Ovary (tissue), 9 donors: ENCODE measurements around the gene SV2C. TPM values are rescaled to one million over a fixed set of nuclear protein-coding genes. Genes with fewer than 3 reads are reported as not detected.

ENCODE experiments used
- DNase-seq, 5 donors: peaks; one replicate each; pipeline ENCODE4 v3.0.0-alpha.2; 2019 to 2020
- H3K27ac ChIP-seq, 2 donors: fragments of 200-600 bp; one replicate each; pipeline versions ENCODE4 v1.5.1 to v1.8.0; 2019 to 2022
- H3K27me3 ChIP-seq: fragments of 200-600 bp; one replicate; pipeline ENCODE4 v1.8.0; 2022
- H3K36me3 ChIP-seq: fragments of 200-600 bp; sonication (generic); one replicate; pipeline ENCODE4 v1.5.1; 2019
- H3K4me1 ChIP-seq: one replicate; pipeline ENCODE4 v1.8.1; 2013; ENCODE audit warnings: mild to moderate bottlenecking, moderate library complexity; ENCODE audit not compliant: insufficient read depth
- H3K4me3 ChIP-seq: fragments of 200-600 bp; sonication (generic); one replicate; pipeline ENCODE4 v1.5.1; 2017
- H3K9me3 ChIP-seq, 2 donors: fragments of 200-600 bp in 1 of 2; sonication (generic) in 1 of 2; one replicate each; pipeline versions ENCODE4 v1.5.1 to v1.8.1; 2013 to 2019; ENCODE audit warnings: mild to moderate bottlenecking in 1 of 2, moderate library complexity in 1 of 2
- EP300 ChIP-seq: sonication (generic); formaldehyde crosslinking; IDR thresholded peaks from one replicate; pipeline ENCODE4 v1.6.1; 2017; ENCODE audit warnings: antibody characterized with exemption
- POLR2A ChIP-seq: fragments of 450-650 bp; IDR thresholded peaks from one replicate; pipeline ENCODE4 v1.6.1; 2017; ENCODE audit warnings: antibody characterized with exemption, mild to moderate bottlenecking, moderate library complexity
- WGBS, 3 donors: extraction: QIAGEN DNeasy Blood & Tissue Kit in 1 of 3; methylation state at CpG; one replicate each; pipeline versions ENCODE4 v1.1.5 to v1.1.7; 2013 to 2017; 5-methylcytosine and 5-hydroxymethylcytosine counted together
- intact Hi-C, 4 donors: fragments of 100-400 bp; cut with DNase I; formaldehyde crosslinking; loops; one replicate each; pipeline versions ENCODE4 v1.11.0 to v1.15.1; 2022 to 2023
- polyA plus RNA-seq, 2 donors: library from polyadenylated mRNA; stranded (reverse); fragments of 200-250 nt in 1 of 2; fragments of 350-450 nt in 1 of 2; fragmentation: Illumina TruSeq in 1 of 2; extraction: RNeasy Lipid Tissue Mini Kit (QIAGEN cat#74804) in 1 of 2; gene quantifications; one replicate each; pipeline ENCODE4 v1.2.3, GENCODE V29; 2013 to 2014
- total RNA-seq, 7 donors: library from RNA; depleted of rRNA in 2 of 7; stranded (reverse); fragments of >200 nt in 2 of 7; fragmentation: NEBNext Ultra II Directional in 3 of 7; extraction: Animal tissue kit (Norgen Biotek cat#: 25700) in 3 of 7; gene quantifications; one replicate each; pipeline versions ENCODE4 v1.1.0 to v1.2.4, GENCODE V29; 2016 to 2023
- TF ChIP-seq, protein P1 (sequence below), 3 donors: fragments of 450-650 bp in 2 of 3; fragments of 200-600 bp in 1 of 3; IDR thresholded peaks; one replicate each; pipeline versions ENCODE4 v1.5.1 to v1.8.0; 2016 to 2022; ENCODE audit warnings: antibody characterized with exemption in 3 of 3, mild to moderate bottlenecking in 1 of 3
- donor health status: DM: no; HTN: no; CAD: no; lungs with moderate emphysema.
- donor health status: DM: no; HTN: no; CAD: no.
- donor health status: Bipolar disorder and iron deficiency.
- donor health status: DM: yes; HTN: yes; CAD: no.
- donor health status: DM: no; HTN: no; CAD: no.
- donor health status: DM: yes; HTN: yes; CAD: no.

The SV2C gene
- total and polyA plus RNA-seq, 9 donors: 0.10 to 1.3 (median 0.51) TPM

DNA sequence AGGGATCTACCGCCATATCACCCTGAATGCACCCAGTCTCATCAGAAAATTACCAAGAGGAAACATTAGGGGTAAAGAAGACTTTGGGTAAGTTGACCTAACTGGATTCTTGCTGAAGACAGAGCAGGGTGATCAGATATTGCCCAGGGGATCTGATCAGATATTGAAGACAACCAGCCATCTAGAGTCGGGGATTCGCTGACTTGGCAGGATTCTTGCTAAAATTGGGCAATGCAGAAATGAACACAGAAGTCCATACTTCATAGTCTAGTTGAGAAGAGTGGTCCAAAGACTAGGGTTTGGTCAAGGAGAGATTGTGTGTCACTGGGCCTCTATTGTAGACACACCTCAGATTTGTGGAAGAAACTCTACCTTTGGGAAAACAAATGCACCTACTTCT lies 107.2 kb downstream of the SV2C start:
- no peaks in the 10 kb centered on the region for H3K9me3 ChIP-seq
- no peak overlapping the region for H3K27ac ChIP-seq
- intact Hi-C loops: no loop called here
- no peak overlapping the region for H3K4me3 ChIP-seq
- WGBS, 3 donors: 94 to 98% (median 95%) methylated on average over 3 of the region's 3 CpGs
- H3K4me1 ChIP-seq: no peaks in the 10 kb centered on the region
- H3K27me3 ChIP-seq: no peaks in the 10 kb centered on the region
- no peak for DNase-seq
- no peaks in the 10 kb centered on the region for H3K36me3 ChIP-seq
- TF ChIP-seq, protein P1, sequence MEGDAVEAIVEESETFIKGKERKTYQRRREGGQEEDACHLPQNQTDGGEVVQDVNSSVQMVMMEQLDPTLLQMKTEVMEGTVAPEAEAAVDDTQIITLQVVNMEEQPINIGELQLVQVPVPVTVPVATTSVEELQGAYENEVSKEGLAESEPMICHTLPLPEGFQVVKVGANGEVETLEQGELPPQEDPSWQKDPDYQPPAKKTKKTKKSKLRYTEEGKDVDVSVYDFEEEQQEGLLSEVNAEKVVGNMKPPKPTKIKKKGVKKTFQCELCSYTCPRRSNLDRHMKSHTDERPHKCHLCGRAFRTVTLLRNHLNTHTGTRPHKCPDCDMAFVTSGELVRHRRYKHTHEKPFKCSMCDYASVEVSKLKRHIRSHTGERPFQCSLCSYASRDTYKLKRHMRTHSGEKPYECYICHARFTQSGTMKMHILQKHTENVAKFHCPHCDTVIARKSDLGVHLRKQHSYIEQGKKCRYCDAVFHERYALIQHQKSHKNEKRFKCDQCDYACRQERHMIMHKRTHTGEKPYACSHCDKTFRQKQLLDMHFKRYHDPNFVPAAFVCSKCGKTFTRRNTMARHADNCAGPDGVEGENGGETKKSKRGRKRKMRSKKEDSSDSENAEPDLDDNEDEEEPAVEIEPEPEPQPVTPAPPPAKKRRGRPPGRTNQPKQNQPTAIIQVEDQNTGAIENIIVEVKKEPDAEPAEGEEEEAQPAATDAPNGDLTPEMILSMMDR (IDR thresholded peaks at IDR 0.05): no peak
- TF ChIP-seq POLR2A (no peak), EP300 (no peak)

DNA sequence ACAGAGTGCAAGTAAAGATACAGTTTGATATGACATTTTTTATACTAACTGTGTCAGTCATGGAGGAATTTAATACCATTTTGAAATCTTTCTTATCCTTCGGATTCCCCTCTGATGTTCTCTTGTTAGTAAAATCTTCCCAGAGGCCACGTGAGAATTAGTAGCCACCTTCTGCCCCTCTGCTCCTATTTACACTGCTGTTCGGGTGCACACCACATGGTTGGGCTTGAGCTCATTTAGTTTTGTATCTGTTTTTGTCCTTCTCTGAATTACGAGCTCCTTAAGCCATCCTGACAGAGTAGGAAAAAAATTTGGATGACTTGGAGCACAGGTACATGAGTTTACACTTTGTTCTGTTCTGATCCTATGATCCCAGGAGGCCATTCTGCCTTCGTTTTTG lies 109.7 kb downstream of the SV2C start:
- intact Hi-C loops: no loop called here
- TF ChIP-seq EP300: no peak
- TF ChIP-seq POLR2A: no peak
- TF ChIP-seq, protein P1 (IDR thresholded peaks at IDR 0.05): no peak
- WGBS, 3 donors: 39 to 53% (median 43%) methylated on average over 5 of the region's 5 CpGs

DNA sequence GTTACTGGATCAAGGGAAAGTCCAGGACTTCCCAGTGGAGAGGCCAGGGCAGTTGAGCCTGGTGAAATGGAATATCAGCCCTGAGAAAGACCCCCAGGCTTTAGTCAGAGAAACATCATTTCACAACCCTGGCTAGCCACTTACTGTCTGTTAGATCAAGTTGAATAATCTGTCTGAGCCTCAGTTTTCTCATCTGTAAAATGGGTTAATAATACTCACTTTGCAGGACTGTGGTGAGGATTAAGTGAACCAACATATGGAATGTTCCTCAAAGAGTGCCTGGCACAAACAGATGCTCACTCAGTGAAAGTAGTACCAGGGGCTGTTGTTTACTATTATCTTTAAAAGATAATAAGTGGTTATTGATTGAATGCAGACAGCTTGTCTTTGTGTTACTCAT lies 110.5 kb downstream of the SV2C start:
- Histone ChIP-seq H3K27me3 (no peaks in the 10 kb centered on the region), H3K27ac (no peak overlapping the region), H3K9me3 (no peaks in the 10 kb centered on the region), H3K4me1 (no peaks in the 10 kb centered on the region), H3K4me3 (no peak overlapping the region), H3K36me3 (no peaks in the 10 kb centered on the region)
- TF ChIP-seq POLR2A: no peak
- TF ChIP-seq EP300: no peak
- TF ChIP-seq, protein P1 (IDR thresholded peaks at IDR 0.05): no peak
- DNase-seq: no peak
- intact Hi-C loops: no loop called here

More for the DNA sequence above, 109.7 kb downstream of the SV2C start:
- H3K36me3 ChIP-seq: no peaks in the 10 kb centered on the region
- H3K4me3 ChIP-seq: no peak overlapping the region
- H3K27me3 ChIP-seq: no peaks in the 10 kb centered on the region
- no peaks in the 10 kb centered on the region for H3K9me3 ChIP-seq
- no peaks in the 10 kb centered on the region for H3K4me1 ChIP-seq
- no peak overlapping the region for H3K27ac ChIP-seq
- no peak for DNase-seq

DNA sequence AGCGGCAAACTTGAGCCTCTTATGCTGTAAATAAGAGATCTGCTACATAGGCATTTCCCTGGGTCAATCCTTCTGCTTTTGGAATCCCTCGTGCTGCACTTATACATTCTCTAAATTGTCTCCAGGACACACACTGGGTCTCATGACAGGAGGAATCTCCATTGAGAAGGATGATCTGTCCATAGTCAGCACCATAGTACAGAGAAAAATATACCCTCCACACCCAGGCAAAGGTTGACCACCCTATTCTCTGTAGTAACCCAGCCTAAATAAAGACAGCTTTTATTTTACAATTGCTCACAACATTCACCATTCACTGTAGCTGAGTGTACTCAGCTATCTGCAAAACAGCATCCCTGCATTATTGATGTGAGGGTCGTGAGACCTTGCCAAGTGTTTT lies 111.2 kb downstream of the SV2C start:
- Histone ChIP-seq H3K4me1 (no peaks in the 10 kb centered on the region), H3K9me3 (no peaks in the 10 kb centered on the region), H3K27ac (no peak overlapping the region), H3K36me3 (no peaks in the 10 kb centered on the region), H3K4me3 (no peak overlapping the region), H3K27me3 (no peaks in the 10 kb centered on the region)
- WGBS, 3 donors: 49 to 52% (median 50%) methylated on average over 3 of the region's 3 CpGs
- intact Hi-C loops: no loop called here
- TF ChIP-seq, protein P1 (IDR thresholded peaks at IDR 0.05): no peak
- no peak for TF ChIP-seq EP300
- no peak for TF ChIP-seq POLR2A
- DNase-seq: no peak

DNA sequence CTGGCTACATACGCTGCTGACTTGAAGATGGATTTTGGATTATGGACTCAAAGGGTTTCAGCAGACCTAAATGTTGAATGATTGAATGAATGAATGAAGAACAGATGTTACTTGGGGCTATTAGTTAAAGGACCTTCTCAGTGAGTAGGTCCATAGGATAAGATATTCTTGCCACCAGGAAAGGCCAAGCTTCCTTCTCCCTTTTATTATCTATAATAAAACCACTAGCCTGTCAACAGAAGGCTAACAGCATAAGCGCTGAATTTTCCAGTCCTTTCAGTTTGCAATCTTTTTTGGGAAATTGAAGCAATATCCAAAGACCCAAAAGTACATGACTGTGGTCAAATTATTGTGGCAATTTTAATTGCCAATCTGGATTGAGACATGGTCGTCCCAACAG lies 113.3 kb downstream of the SV2C start:
- no peaks in the 10 kb centered on the region for H3K9me3 ChIP-seq
- H3K36me3 ChIP-seq: no peaks in the 10 kb centered on the region
- intact Hi-C loops: no loop called here
- TF ChIP-seq POLR2A: no peak
- TF ChIP-seq EP300: no peak
- TF ChIP-seq, protein P1 (IDR thresholded peaks at IDR 0.05): no peak
- H3K4me1 ChIP-seq: no peaks in the 10 kb centered on the region
- DNase-seq: no peak
- WGBS, 3 donors: 78 to 97% (median 97%) methylated on average over 3 of the region's 3 CpGs
- no peak overlapping the region for H3K27ac ChIP-seq
- H3K27me3 ChIP-seq: no peaks in the 10 kb centered on the region
- no peak overlapping the region for H3K4me3 ChIP-seq
